HepG2 (cell line): ENCODE results near the gene NF2. TPM values are rescaled to one million over a fixed set of nuclear protein-coding genes. Genes with fewer than 3 reads are reported as not detected.

Source experiments
- ATAC-seq: fragments of 200-7000 bp; cut with Tn5 transposase; 3 replicates; pipeline ENCODE4 v1.9.1; 2020; ENCODE audit warnings: mild to moderate bottlenecking, moderate library complexity
- BruUV-seq: library from RNA; stranded (reverse); fragments of 400-500 nt; replicated peaks from 2 replicates; lab custom pipeline; 2021; lab: Mats Ljungman, UMichigan
- CTCF ChIA-PET: fragments of 300-600 bp; formaldehyde crosslinking; extraction: SDS; loops from one replicate; lab custom pipeline; 2021; ENCODE audit warnings: low total read pairs, inconsistent platforms, low intra/inter-chr PET ratio; lab: Yijun Ruan, JAX
- POLR2A ChIA-PET: fragments of 350-600 bp; sonication (Branson Sonifier 250); formaldehyde crosslinking; loops from one replicate; lab custom pipeline; 2020; ENCODE audit warnings: antibody characterized with exemption, inconsistent platforms; lab: Yijun Ruan, JAX
- DNase-seq: peaks from one replicate; pipeline ENCODE4 v3.0.0-alpha.2; 2015; ENCODE audit warnings: low spot score
- FAIRE-seq: peaks from 3 replicates; lab custom pipeline; 2011; peaks lifted over from hg19 to GRCh38; lab: Jason Lieb, UNC
- H2AFZ ChIP-seq: one replicate; pipeline ENCODE4 v1.6.1; 2011; ENCODE audit warnings: low read length, inconsistent platforms
- H3K27ac ChIP-seq: fragments of 300-600 bp; 3 replicates; pipeline ENCODE4 v1.8.0; 2011; ENCODE audit warnings: mixed run types, mild to moderate bottlenecking, mixed read lengths, low read length, inconsistent platforms; ENCODE audit not compliant: insufficient read depth; ENCODE audit errors: extremely low read length
- H3K27me3 ChIP-seq, 2 experiments: fragments of 200-600 bp in 1 of 2; 2 replicates in 1 of 2; 3 replicates in 1 of 2; pipeline versions ENCODE4 v1.6.0 to v1.8.0; 2011; ENCODE audit warnings: low read length in 2 of 2, mild to moderate bottlenecking in 2 of 2, moderate library complexity in 2 of 2, inconsistent platforms in 1 of 2; ENCODE audit not compliant: insufficient read depth in 2 of 2, control insufficient read depth in 1 of 2
- H3K36me3 ChIP-seq, 2 experiments: fragments of 200-600 bp in 1 of 2; replicated peaks in 1 of 2; 2 replicates in 1 of 2; 3 replicates in 1 of 2; pipeline versions ENCODE4 v1.5.1 to v1.8.0; 2011; ENCODE audit warnings: low read length in 2 of 2, inconsistent platforms in 1 of 2; ENCODE audit not compliant: insufficient read depth in 2 of 2, control insufficient read depth in 1 of 2
- H3K4me1 ChIP-seq: 2 replicates; pipeline ENCODE4 v1.5.1; 2012; ENCODE audit warnings: low read length, inconsistent platforms; ENCODE audit not compliant: insufficient read depth
- H3K4me2 ChIP-seq: 2 replicates; pipeline ENCODE4 v1.6.0; 2011; ENCODE audit warnings: low read depth, low read length, inconsistent platforms
- H3K4me3 ChIP-seq, 3 experiments: fragments of 200-600 bp in 1 of 3; sonication (generic), shearing (Covaris generic) in 1 of 3; replicated peaks in 1 of 3; 2 replicates each; pipeline ENCODE4 v1.5.1; 2011 to 2016; ENCODE audit warnings: low read length in 3 of 3, inconsistent platforms in 2 of 3, low read depth in 2 of 3, mild to moderate bottlenecking in 2 of 3, control low read depth in 1 of 3, mixed read lengths in 1 of 3; ENCODE audit not compliant: insufficient read depth in 1 of 3
- H3K79me2 ChIP-seq: one replicate; pipeline ENCODE4 v1.6.1; 2011; ENCODE audit warnings: low read length, inconsistent platforms; ENCODE audit not compliant: insufficient read depth
- H3K9ac ChIP-seq: 2 replicates; pipeline ENCODE4 v1.6.0; 2011; ENCODE audit warnings: mild to moderate bottlenecking, low read depth, low read length, inconsistent platforms; ENCODE audit not compliant: insufficient read depth
- H3K9me3 ChIP-seq: 2 replicates; pipeline ENCODE4 v1.5.1; 2012; ENCODE audit warnings: mild to moderate bottlenecking, low read length
- H4K20me1 ChIP-seq: 2 replicates; pipeline ENCODE4 v1.6.0; 2011; ENCODE audit warnings: inconsistent platforms, mild to moderate bottlenecking, low read length, moderate library complexity; ENCODE audit not compliant: insufficient read depth
- ARNT2 ChIP-seq: sonication (generic); formaldehyde crosslinking; IDR thresholded peaks from 2 replicates; pipeline ENCODE4 v1.8.0; 2022; ENCODE audit warnings: mild to moderate bottlenecking, low read depth, missing genetic modification reagents, moderate library complexity
- ATF7 ChIP-seq, 2 experiments: fragments of 450-650 bp in 1 of 2; sonication (generic) in 1 of 2; formaldehyde crosslinking in 1 of 2; IDR thresholded peaks; 2 replicates each; pipeline versions ENCODE4 v1.4.0 to v1.6.1; 2016 to 2020; ENCODE audit warnings: antibody characterized with exemption in 1 of 2, mild to moderate bottlenecking in 1 of 2, missing genetic modification reagents in 1 of 2
- CAMTA2 ChIP-seq: sonication (generic); formaldehyde crosslinking; IDR thresholded peaks from 2 replicates; pipeline ENCODE4 v1.4.0; 2020; ENCODE audit warnings: mild to moderate bottlenecking, missing genetic modification reagents, borderline replicate concordance
- CBFB ChIP-seq: sonication (generic); formaldehyde crosslinking; IDR thresholded peaks from 2 replicates; pipeline ENCODE4 v1.4.0; 2020; ENCODE audit warnings: missing genetic modification reagents
- FOXK1 ChIP-seq: sonication (generic); formaldehyde crosslinking; IDR thresholded peaks from 2 replicates; pipeline ENCODE4 v1.4.0; 2020; ENCODE audit warnings: low read depth, missing genetic modification reagents, borderline replicate concordance
- FOXK2 ChIP-seq: fragments of 450-650 bp; IDR thresholded peaks from 2 replicates; pipeline ENCODE4 v1.6.1; 2016
- GATAD2A ChIP-seq: IDR thresholded peaks from 2 replicates; pipeline ENCODE4 v1.6.1; 2016
- HCFC1 ChIP-seq: fragments of 150-350 bp; IDR thresholded peaks from 2 replicates; pipeline ENCODE4 v1.6.1; 2014; ENCODE audit warnings: low read depth, low read length
- KDM6A ChIP-seq: IDR thresholded peaks from 2 replicates; pipeline ENCODE4 v1.6.1; 2016; ENCODE audit warnings: low read depth
- MTA1 ChIP-seq: sonication (generic); formaldehyde crosslinking; IDR thresholded peaks from 2 replicates; pipeline ENCODE4 v1.4.0; 2020; ENCODE audit warnings: missing genetic modification reagents, mild to moderate bottlenecking, borderline replicate concordance
- NAIF1 ChIP-seq: sonication (generic); formaldehyde crosslinking; IDR thresholded peaks from 2 replicates; pipeline ENCODE4 v1.5.0; 2020; ENCODE audit warnings: mild to moderate bottlenecking, missing genetic modification reagents, borderline replicate concordance
- NR2C2 ChIP-seq: sonication (generic); formaldehyde crosslinking; IDR thresholded peaks from 2 replicates; pipeline ENCODE4 v1.4.0; 2020; ENCODE audit warnings: missing genetic modification reagents, mild to moderate bottlenecking, moderate library complexity, borderline replicate concordance
- SATB2 ChIP-seq: sonication (generic); formaldehyde crosslinking; IDR thresholded peaks from 2 replicates; pipeline ENCODE4 v1.5.0; 2020; ENCODE audit warnings: missing genetic modification reagents
- TP53 ChIP-seq: sonication (generic); formaldehyde crosslinking; conservative IDR thresholded peaks from 2 replicates; pipeline ENCODE4 v1.4.0; 2020; ENCODE audit warnings: missing genetic modification reagents
- ZNF547 ChIP-seq: sonication (generic); formaldehyde crosslinking; IDR thresholded peaks from 2 replicates; pipeline ENCODE4 v1.5.1; 2020; ENCODE audit warnings: mild to moderate bottlenecking, missing genetic modification reagents
- ZNF720 ChIP-seq: sonication (generic); formaldehyde crosslinking; IDR thresholded peaks from 2 replicates; pipeline ENCODE4 v1.4.0; 2020; ENCODE audit warnings: missing genetic modification reagents
- ZNF83 ChIP-seq: sonication (generic); formaldehyde crosslinking; IDR thresholded peaks from 2 replicates; pipeline ENCODE4 v1.4.0; 2020; ENCODE audit warnings: missing genetic modification reagents, mild to moderate bottlenecking, borderline replicate concordance
- whole genome bisulfite sequencing: methylation state at CpG from one replicate; pipeline ENCODE4 v1.1.6; 2017; ENCODE audit warnings: low lambda C conversion rate; 5-methylcytosine and 5-hydroxymethylcytosine counted together
- in situ Hi-C: cut with HindIII; loops from 2 replicates; pipeline ENCODE4 v1.10.0; 2017; ENCODE audit warnings: low pct_unique_long_range_greater_than_20kb; ENCODE audit not compliant: extremely low pct_ligation_motif_present
- intact Hi-C: fragments of 100-400 bp; cut with micrococcal nuclease; formaldehyde crosslinking; loops from one replicate; pipeline ENCODE4 v1.10.0; 2022; ENCODE audit not compliant: unreplicated experiment
- polyA plus RNA-seq, 8 experiments: library from polyadenylated mRNA; depleted of rRNA in 3 of 8; stranded (reverse) in 7 of 8; unstranded in 1 of 8; fragments of >200 nt; fragmentation: Illumina TruSeq in 4 of 8; extraction: Trizol in 4 of 8; gene quantifications; 2 replicates each; pipeline versions ENCODE4 v1.2.1 to v1.2.3, GENCODE V29; 2011 to 2016; ENCODE audit warnings: low read depth in 4 of 8, missing spikeins in 1 of 8, mixed read lengths in 1 of 8; ENCODE audit not compliant: insufficient read depth in 1 of 8
- total RNA-seq, 5 experiments: library from RNA; depleted of rRNA; stranded (reverse); fragments of >200 nt; fragmentation: Illumina TruSeq; extraction: Trizol; gene quantifications; 2 replicates each; pipeline ENCODE4 v1.2.3, GENCODE V29; 2016; ENCODE audit warnings: low read depth in 1 of 5
- TF ChIP-seq, protein P1 (sequence below): sonication (generic); formaldehyde crosslinking; IDR thresholded peaks from 2 replicates; pipeline ENCODE4 v1.4.0; 2020; ENCODE audit warnings: missing genetic modification reagents
- TF ChIP-seq, protein P2 (sequence below): IDR thresholded peaks from 2 replicates; pipeline ENCODE4 v1.6.1; 2012; ENCODE audit warnings: inconsistent platforms
- TF ChIP-seq, protein P3 (sequence below), 2 experiments: sonication (generic) in 1 of 2; formaldehyde crosslinking in 1 of 2; IDR thresholded peaks; 2 replicates each; pipeline versions ENCODE4 v1.5.1 to v1.6.1; 2011 to 2020; ENCODE audit warnings: borderline replicate concordance in 1 of 2, low read depth in 1 of 2, low read length in 1 of 2, mild to moderate bottlenecking in 1 of 2, missing genetic modification reagents in 1 of 2, moderate library complexity in 1 of 2

Gene NF2
- total and polyA plus RNA-seq, 2 of the 13 experiments (the other 11 are each of a cell fraction or from before 2014, with no cell fraction given), result 9.3 to 33.3 TPM

DNA sequence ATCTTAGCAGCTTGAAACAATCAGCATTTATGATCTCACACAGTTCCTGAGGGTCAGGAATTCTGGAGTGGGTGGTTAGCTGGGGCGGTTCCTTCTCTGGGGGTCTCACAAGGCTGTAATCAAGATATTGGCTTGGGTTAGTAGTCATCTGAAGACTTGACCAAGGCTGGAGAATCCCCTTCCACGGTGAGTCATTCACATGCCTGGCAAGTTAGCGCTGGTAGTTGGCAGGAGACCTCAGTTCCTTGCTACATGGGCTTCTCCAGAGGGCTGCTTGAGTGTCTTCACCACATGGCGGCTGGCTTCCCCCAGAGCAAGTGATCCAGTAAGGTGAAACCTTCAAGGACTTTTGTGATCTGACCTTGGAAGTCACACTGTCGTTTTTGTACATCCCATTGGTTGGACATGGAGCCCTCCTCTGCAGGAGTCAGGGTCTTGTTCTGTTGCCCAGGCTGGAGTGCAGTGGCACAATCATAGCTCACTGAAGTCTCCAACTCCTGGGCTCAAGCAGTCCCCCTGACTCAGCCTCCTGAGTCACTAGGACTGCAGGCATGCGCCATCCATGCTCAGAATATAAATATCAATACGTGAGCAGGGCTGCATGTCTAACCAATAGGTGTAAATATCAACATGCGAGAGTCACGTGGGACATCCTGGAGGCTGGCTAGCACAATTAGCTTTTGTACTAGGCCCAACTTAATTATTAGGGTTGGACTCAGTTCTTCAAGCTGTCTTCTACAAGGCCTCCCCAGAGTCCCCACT lies 15.3 kb upstream of the NF2 start:
- FAIRE-seq, result no peak
- no peaks in the 10 kb centered on the region for H3K36me3 ChIP-seq
- H4K20me1 ChIP-seq, result no peaks in the 10 kb centered on the region
- in situ Hi-C loops (no loop called here), intact Hi-C loops (no loop called here)
- CTCF ChIA-PET, result interaction anchor here (1.0 to 2.5 kb wide), 2 partner anchors 8 to 34 kb away, joined by 3 to 11 read pairs; partner anchors contain the start of gene THOC5
- H3K9ac ChIP-seq, result peak overlapping the region; percentile 31
- ATAC-seq, result peak; percentile 73
- H3K79me2 ChIP-seq, result no peaks in the 10 kb centered on the region
- BruUV-seq, result no TSS peak
- H3K4me3 ChIP-seq, result peak overlapping the region; percentile 8 to 40 (median 31); a peak in 5 of 6 replicates
- peak; percentile 41 for DNase-seq
- H3K27me3 ChIP-seq, result no peaks in the 10 kb centered on the region; a peak in 1 of 5 replicates
- WGBS, result 19% methylated on average over 6 of the region's 9 CpGs
- POLR2A ChIA-PET, result interaction anchor here (0.5 to 4.8 kb wide), 8 partner anchors 8 to 191 kb away, joined by 3 to 35 read pairs (median 16); partner anchors contain the start of genes NIPSNAP1 and THOC5
- H3K27ac ChIP-seq, result peak overlapping the region; percentile 10
- H3K9me3 ChIP-seq, result no peaks in the 10 kb centered on the region
- peaks cover 46% of the 10 kb centered on the region for H3K4me1 ChIP-seq
- H3K4me2 ChIP-seq, result peak overlapping the region; percentile 80
- peak overlapping the region; percentile 80 for H2AFZ ChIP-seq
- TF ChIP-seq NAIF1 (CRISPR knock-in tag) (no peak), KDM6A (CRISPR knock-in tag) (no peak), ARNT2 (CRISPR knock-in tag) (no peak), FOXK2 (peak; percentile 59; the same call in 1 of the 2 replicates), CBFB (CRISPR knock-in tag) (no peak), ZNF720 (CRISPR knock-in tag) (no peak), GATAD2A (CRISPR knock-in tag) (peak; percentile 50; the same call in 1 of the 2 replicates), ZNF83 (no peak), HCFC1 (no peak), MTA1 (no peak), NR2C2 (CRISPR knock-in tag) (no peak), CAMTA2 (CRISPR knock-in tag) (no peak), ZNF547 (CRISPR knock-in tag) (no peak), TP53 (CRISPR knock-in tag) (no peak), ATF7 (IDR thresholded peaks at IDR 0.05) (no peak), ATF7 (CRISPR knock-in tag; IDR thresholded peaks at IDR 0.05) (no peak), SATB2 (no peak), FOXK1 (CRISPR knock-in tag) (0 out of 2 replicates have a peak, but pooled peaks have one; percentile 48)
- TF ChIP-seq, protein P1, sequence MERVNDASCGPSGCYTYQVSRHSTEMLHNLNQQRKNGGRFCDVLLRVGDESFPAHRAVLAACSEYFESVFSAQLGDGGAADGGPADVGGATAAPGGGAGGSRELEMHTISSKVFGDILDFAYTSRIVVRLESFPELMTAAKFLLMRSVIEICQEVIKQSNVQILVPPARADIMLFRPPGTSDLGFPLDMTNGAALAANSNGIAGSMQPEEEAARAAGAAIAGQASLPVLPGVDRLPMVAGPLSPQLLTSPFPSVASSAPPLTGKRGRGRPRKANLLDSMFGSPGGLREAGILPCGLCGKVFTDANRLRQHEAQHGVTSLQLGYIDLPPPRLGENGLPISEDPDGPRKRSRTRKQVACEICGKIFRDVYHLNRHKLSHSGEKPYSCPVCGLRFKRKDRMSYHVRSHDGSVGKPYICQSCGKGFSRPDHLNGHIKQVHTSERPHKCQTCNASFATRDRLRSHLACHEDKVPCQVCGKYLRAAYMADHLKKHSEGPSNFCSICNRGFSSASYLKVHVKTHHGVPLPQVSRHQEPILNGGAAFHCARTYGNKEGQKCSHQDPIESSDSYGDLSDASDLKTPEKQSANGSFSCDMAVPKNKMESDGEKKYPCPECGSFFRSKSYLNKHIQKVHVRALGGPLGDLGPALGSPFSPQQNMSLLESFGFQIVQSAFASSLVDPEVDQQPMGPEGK (CRISPR knock-in tag), result no peak
- TF ChIP-seq, protein P2, sequence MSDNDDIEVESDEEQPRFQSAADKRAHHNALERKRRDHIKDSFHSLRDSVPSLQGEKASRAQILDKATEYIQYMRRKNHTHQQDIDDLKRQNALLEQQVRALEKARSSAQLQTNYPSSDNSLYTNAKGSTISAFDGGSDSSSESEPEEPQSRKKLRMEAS, result peak; percentile 47; the same call in 1 of the 2 replicates
- TF ChIP-seq, protein P3, sequence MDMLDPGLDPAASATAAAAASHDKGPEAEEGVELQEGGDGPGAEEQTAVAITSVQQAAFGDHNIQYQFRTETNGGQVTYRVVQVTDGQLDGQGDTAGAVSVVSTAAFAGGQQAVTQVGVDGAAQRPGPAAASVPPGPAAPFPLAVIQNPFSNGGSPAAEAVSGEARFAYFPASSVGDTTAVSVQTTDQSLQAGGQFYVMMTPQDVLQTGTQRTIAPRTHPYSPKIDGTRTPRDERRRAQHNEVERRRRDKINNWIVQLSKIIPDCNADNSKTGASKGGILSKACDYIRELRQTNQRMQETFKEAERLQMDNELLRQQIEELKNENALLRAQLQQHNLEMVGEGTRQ (IDR thresholded peaks at IDR 0.05; ENCODE audit: low read depth, low read length), result 0 out of 2 replicates have a peak, but pooled peaks have one; percentile 43
- TF ChIP-seq, protein P3 (CRISPR knock-in tag; IDR thresholded peaks at IDR 0.05; ENCODE audit: borderline replicate concordance), result peak; percentile 63; the same call in 1 of the 2 replicates
